ENCODE measurements around the gene ARID1B.

GRCh38 chr6:157155804-157156203 is 378.6 kb downstream of the ARID1B start:
- TF ChIP-seq CTCF (conservative IDR thresholded peaks at IDR 0.05) (no peak), ZFX (IDR thresholded peaks at IDR 0.05) (no peak)
